Adrenal gland (tissue), 12 donors: Measurements from ENCODE around the gene MRPL17. TPM values are rescaled to one million over a fixed set of nuclear protein-coding genes. Genes with fewer than 3 reads are reported as not detected.

ENCODE experiments used
- DNase-seq, 7 donors: peaks; one replicate each; pipeline ENCODE4 v3.0.0-alpha.2; 2019 to 2020
- H3K27ac ChIP-seq, 5 donors: fragments of 200-600 bp; sonication (generic) in 4 of 5; 1 replicate in 3 of 5; 2 replicates in 2 of 5; pipeline versions ENCODE4 v1.5.1 to v1.8.0; 2016 to 2020; ENCODE audit warnings: mild to moderate bottlenecking in 1 of 5
- H3K27me3 ChIP-seq: fragments of 200-600 bp; 2 replicates; pipeline ENCODE4 v1.8.0; 2021
- H3K36me3 ChIP-seq, 2 donors: fragments of 200-600 bp; replicated peaks in 1 of 2; 1 replicate in 1 of 2; 2 replicates in 1 of 2; pipeline versions ENCODE4 v1.5.1 to v1.8.0; 2018 to 2022
- H3K4me1 ChIP-seq, 2 donors: fragments of 200-600 bp; replicated peaks in 1 of 2; 1 replicate in 1 of 2; 2 replicates in 1 of 2; pipeline versions ENCODE4 v1.5.1 to v1.8.0; 2018 to 2021
- H3K4me3 ChIP-seq, 4 donors: fragments of 200-600 bp; sonication (generic) in 3 of 4; one replicate each; pipeline ENCODE4 v1.5.1; 2016 to 2018
- H3K9me3 ChIP-seq, 3 donors: fragments of 200-600 bp; sonication (generic) in 1 of 3; replicated peaks in 1 of 3; 1 replicate in 2 of 3; 2 replicates in 1 of 3; pipeline versions ENCODE4 v1.5.1 to v1.8.0; 2016 to 2021
- CTCF ChIP-seq, 6 experiments: fragments of 450-650 bp in 4 of 6; fragments of 200-600 bp in 2 of 6; sonication (generic) in 1 of 6; IDR thresholded peaks; 1 replicate in 5 of 6; 2 replicates in 1 of 6; pipeline versions ENCODE4 v1.5.1 to v1.8.0; 2016 to 2021; ENCODE audit warnings: antibody characterized with exemption in 6 of 6, mild to moderate bottlenecking in 2 of 6, moderate library complexity in 1 of 6
- POLR2A ChIP-seq, 2 donors: fragments of 450-650 bp; IDR thresholded peaks; one replicate each; pipeline ENCODE4 v1.6.1; 2017; ENCODE audit warnings: antibody characterized with exemption in 2 of 2, mild to moderate bottlenecking in 2 of 2, moderate library complexity in 1 of 2
- whole genome bisulfite sequencing, 4 donors: extraction: QIAGEN DNeasy Blood & Tissue Kit in 2 of 4; methylation state at CpG; one replicate each; pipeline versions ENCODE4 v1.1.5 to v1.1.7; 2013 to 2017; 5-methylcytosine and 5-hydroxymethylcytosine counted together
- intact Hi-C, 2 donors: fragments of 100-400 bp; cut with DNase I; formaldehyde crosslinking; loops; one replicate each; pipeline versions ENCODE4 v1.14.1 to v1.15.0; 2022 to 2023
- polyA plus RNA-seq, 3 donors: library from polyadenylated mRNA; stranded (reverse); fragments of 200-250 nt in 2 of 3; fragments of 350-450 nt in 1 of 3; fragmentation: Illumina TruSeq in 1 of 3; extraction: RNeasy Lipid Tissue Mini Kit (QIAGEN cat#74804) in 1 of 3; gene quantifications; one replicate each; pipeline ENCODE4 v1.2.3, GENCODE V29; 2013 to 2014
- total RNA-seq, 9 donors: library from RNA; depleted of rRNA in 4 of 9; stranded (reverse); fragments of >200 nt in 4 of 9; fragments of 120-200 nt in 1 of 9; fragmentation: NEBNext Ultra II Directional in 1 of 9; extraction: Animal tissue kit (Norgen Biotek cat#: 25700) in 1 of 9; gene quantifications; one replicate each; pipeline versions ENCODE4 v1.1.0 to v1.2.4, GENCODE V29; 2013 to 2023
- donor health status: healthy with polysubstance abuse.
- donor health status: Bipolar disorder and iron deficiency.
- donor health status: DM: yes; HTN: yes; CAD: no.
- donor health status: DM: no; HTN: no; CAD: no.
- donor health status: DM: no; HTN: no; CAD: no.
- donor health status: DM: yes; HTN: yes; CAD: no.

Gene MRPL17
- total and polyA plus RNA-seq, 12 donors, result 51.2 to 532 (median 80.6) TPM

- H3K27ac ChIP-seq, result peak overlapping the region in 1 of 5 donors; percentile 76
- TF ChIP-seq CTCF (IDR thresholded peaks at IDR 0.05), result no peak
- no peak for TF ChIP-seq POLR2A (IDR thresholded peaks at IDR 0.05)
- 47 to 63% (median 54%) methylated on average over 8 to 9 of the region's 9 CpGs for WGBS, 4 donors
- peaks cover 3% of the 10 kb centered on the region for H3K27me3 ChIP-seq
- no peaks in the 10 kb centered on the region for H3K4me1 ChIP-seq
- peak overlapping the region in 1 of 4 donors; percentile 56 for H3K4me3 ChIP-seq
- intact Hi-C loops, result no loop called here
- peak in 1 of 7 donors; percentile 13 for DNase-seq
- no peaks in the 10 kb centered on the region for H3K36me3 ChIP-seq
- H3K9me3 ChIP-seq, result no peaks in the 10 kb centered on the region
Measured at GRCh38 chr11:6654281-6655019, 28.7 kb downstream of the MRPL17 start.

- TF ChIP-seq POLR2A (IDR thresholded peaks at IDR 0.05) (no peak), CTCF (IDR thresholded peaks at IDR 0.05) (no peak)
- no peaks in the 10 kb centered on the region for H3K4me1 ChIP-seq
- DNase-seq, result no peak
- no peaks in the 10 kb centered on the region for H3K9me3 ChIP-seq
- 88 to 91% (median 90%) methylated on average over 2 of the region's 2 CpGs for WGBS, 4 donors
- intact Hi-C loops, result no loop called here
- peaks cover 3% of the 10 kb centered on the region for H3K27me3 ChIP-seq
- H3K36me3 ChIP-seq, result no peaks in the 10 kb centered on the region
- no peak overlapping the region for H3K4me3 ChIP-seq
- H3K27ac ChIP-seq, result no peak overlapping the region
Measured at GRCh38 chr11:6653656-6654055, 29.5 kb downstream of the MRPL17 start.

- intact Hi-C loops, result no loop called here
- DNase-seq, result no peak
Measured at GRCh38 chr11:6653097-6653496, 30.0 kb downstream of the MRPL17 start.

GRCh38 chr11:6652182-6652581 is 31.0 kb downstream of the MRPL17 start:
- intact Hi-C loops, result no loop called here
- Histone ChIP-seq H3K9me3 (no peaks in the 10 kb centered on the region), H3K36me3 (no peaks in the 10 kb centered on the region), H3K4me1 (peaks cover 0 to under 1% of the 10 kb centered on the region in 2 donors), H3K27ac (no peak overlapping the region), H3K4me3 (no peak overlapping the region), H3K27me3 (peaks cover 3% of the 10 kb centered on the region)
- no peak for DNase-seq
- 65 to 74% (median 69%) methylated on average over 3 of the region's 3 CpGs for WGBS, 4 donors
- TF ChIP-seq CTCF (IDR thresholded peaks at IDR 0.05), result no peak
- TF ChIP-seq POLR2A (IDR thresholded peaks at IDR 0.05), result no peak

More at GRCh38 chr11:6653097-6653496, 30.0 kb downstream of the MRPL17 start:
- Histone ChIP-seq H3K4me3 (no peak overlapping the region), H3K9me3 (no peaks in the 10 kb centered on the region), H3K27ac (no peak overlapping the region), H3K4me1 (no peaks in the 10 kb centered on the region), H3K36me3 (no peaks in the 10 kb centered on the region), H3K27me3 (peaks cover 3% of the 10 kb centered on the region)
- TF ChIP-seq CTCF (IDR thresholded peaks at IDR 0.05) (no peak), POLR2A (IDR thresholded peaks at IDR 0.05) (no peak)
- 96 to 100% (median 97%) methylated on average over 1 of the region's 1 CpG for WGBS, 4 donors
